HG03457 (cell line): Measurements from ENCODE around the gene DAB1.

Source experiments
- ATAC-seq: cut with Tn5 transposase; IDR thresholded peaks from one replicate; pipeline ENCODE4 v1.9.1; 2021; ENCODE audit warnings: moderate number of reproducible peaks; ENCODE audit not compliant: unreplicated experiment

The DAB1 gene

GRCh38 chr1:57418971-57419370 lies 4.9 kb downstream of the DAB1 start:
- no peak for ATAC-seq

GRCh38 chr1:57411262-57411661 lies 12.6 kb downstream of the DAB1 start:
- ATAC-seq, result no peak

GRCh38 chr1:57410508-57410907 lies 13.4 kb downstream of the DAB1 start:
- no peak for ATAC-seq

- no peak for ATAC-seq
Measured at GRCh38 chr1:57407928-57408327, 15.9 kb downstream of the DAB1 start.

GRCh38 chr1:57406428-57406970 lies 17.4 kb downstream of the DAB1 start:
- ATAC-seq, result no peak

GRCh38 chr1:57404884-57405283 lies 19.0 kb downstream of the DAB1 start:
- no peak for ATAC-seq

- no peak for ATAC-seq
Measured at GRCh38 chr1:57403201-57403600, 20.7 kb downstream of the DAB1 start.

- ATAC-seq, result no peak
Measured at GRCh38 chr1:57401671-57402070, 22.2 kb downstream of the DAB1 start.

- no peak for ATAC-seq
Measured at GRCh38 chr1:57400048-57400447, 23.8 kb downstream of the DAB1 start.

GRCh38 chr1:57393058-57393584 lies 30.7 kb downstream of the DAB1 start:
- ATAC-seq, result no peak

GRCh38 chr1:57385336-57385735 lies 38.5 kb downstream of the DAB1 start:
- ATAC-seq, result no peak

GRCh38 chr1:57384901-57385300 lies 39.0 kb downstream of the DAB1 start:
- no peak for ATAC-seq

- ATAC-seq, result no peak
Measured at GRCh38 chr1:57384284-57384683, 39.6 kb downstream of the DAB1 start.

- no peak for ATAC-seq
Measured at GRCh38 chr1:57381871-57382270, 42.0 kb downstream of the DAB1 start.

- no peak for ATAC-seq
Measured at GRCh38 chr1:57381426-57381825, 42.4 kb downstream of the DAB1 start.

GRCh38 chr1:57380923-57381322 lies 42.9 kb downstream of the DAB1 start:
- ATAC-seq, result no peak

GRCh38 chr1:57378534-57378933 lies 45.3 kb downstream of the DAB1 start:
- no peak for ATAC-seq

GRCh38 chr1:57377339-57378139 lies 46.3 kb downstream of the DAB1 start:
- ATAC-seq, result no peak

- ATAC-seq, result no peak
Measured at GRCh38 chr1:57376041-57376440, 47.8 kb downstream of the DAB1 start.

GRCh38 chr1:57369889-57370288 lies 54.0 kb downstream of the DAB1 start:
- ATAC-seq, result no peak

GRCh38 chr1:57367945-57368344 lies 55.9 kb downstream of the DAB1 start:
- ATAC-seq, result no peak

- no peak for ATAC-seq
Measured at GRCh38 chr1:57363643-57364042, 60.2 kb downstream of the DAB1 start.

- no peak for ATAC-seq
Measured at GRCh38 chr1:57363165-57363564, 60.7 kb downstream of the DAB1 start.
